Measurements from ENCODE around the gene WDTC1.
A peak's percentile ranks its signal among the peaks of the same experiment; 100 is the strongest.
"Not testable (repeated sequence)": the region's sequence is repeated elsewhere in the genome, so short reads cannot be mapped to it uniquely, and the experiment has no call there.

WDTC1 gene, protein sequence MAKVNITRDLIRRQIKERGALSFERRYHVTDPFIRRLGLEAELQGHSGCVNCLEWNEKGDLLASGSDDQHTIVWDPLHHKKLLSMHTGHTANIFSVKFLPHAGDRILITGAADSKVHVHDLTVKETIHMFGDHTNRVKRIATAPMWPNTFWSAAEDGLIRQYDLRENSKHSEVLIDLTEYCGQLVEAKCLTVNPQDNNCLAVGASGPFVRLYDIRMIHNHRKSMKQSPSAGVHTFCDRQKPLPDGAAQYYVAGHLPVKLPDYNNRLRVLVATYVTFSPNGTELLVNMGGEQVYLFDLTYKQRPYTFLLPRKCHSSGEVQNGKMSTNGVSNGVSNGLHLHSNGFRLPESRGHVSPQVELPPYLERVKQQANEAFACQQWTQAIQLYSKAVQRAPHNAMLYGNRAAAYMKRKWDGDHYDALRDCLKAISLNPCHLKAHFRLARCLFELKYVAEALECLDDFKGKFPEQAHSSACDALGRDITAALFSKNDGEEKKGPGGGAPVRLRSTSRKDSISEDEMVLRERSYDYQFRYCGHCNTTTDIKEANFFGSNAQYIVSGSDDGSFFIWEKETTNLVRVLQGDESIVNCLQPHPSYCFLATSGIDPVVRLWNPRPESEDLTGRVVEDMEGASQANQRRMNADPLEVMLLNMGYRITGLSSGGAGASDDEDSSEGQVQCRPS

DNA sequence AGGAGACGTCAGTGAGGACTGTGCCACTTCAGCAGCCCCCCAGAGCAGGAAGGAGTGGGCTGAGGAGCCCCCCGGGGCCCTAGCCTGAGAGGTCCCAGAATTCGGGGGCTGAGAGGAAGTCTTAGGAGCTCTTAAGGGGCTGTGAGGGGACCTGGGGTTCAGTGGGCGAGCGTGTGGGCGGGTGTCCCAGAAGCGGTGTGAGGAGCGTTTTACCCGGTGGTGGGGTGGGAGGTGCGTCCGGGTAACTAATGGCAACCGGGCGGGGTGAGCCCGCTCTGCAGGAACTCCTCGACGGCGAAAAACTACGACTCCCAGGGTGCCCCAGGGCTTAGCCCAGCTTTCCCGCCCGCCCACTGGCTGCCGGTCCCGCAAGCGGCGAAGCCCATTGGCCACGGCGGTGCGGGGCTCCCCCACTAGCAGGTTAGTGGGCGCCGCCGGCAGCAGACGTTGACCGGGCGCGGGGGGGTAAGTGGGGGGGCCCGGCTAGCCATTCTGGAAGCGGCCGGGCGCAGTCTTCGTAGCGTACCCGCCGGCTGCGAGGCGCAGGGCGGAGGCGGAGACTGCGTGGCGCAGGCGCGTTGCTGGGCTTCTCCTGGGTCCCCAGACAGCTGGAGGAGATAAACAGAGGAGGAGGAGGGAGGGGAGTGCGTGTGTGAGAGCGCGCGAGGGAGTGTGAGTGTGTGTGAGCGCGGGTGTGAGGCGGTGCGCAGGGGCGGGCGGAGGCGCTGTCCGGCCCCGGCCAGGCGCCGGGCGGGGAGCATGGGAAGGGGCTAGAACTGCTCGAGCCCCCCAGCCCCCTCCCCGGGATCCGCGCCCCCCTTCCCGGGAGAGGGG is at the start of gene WDTC1:
Gene WDTC1 (plus strand): TSS at position 584 of the 834 bp plus-strand sequence. CDS start 26,423 bp downstream, outside the sequence.
- DNase-seq: peak; percentile 100

DNA sequence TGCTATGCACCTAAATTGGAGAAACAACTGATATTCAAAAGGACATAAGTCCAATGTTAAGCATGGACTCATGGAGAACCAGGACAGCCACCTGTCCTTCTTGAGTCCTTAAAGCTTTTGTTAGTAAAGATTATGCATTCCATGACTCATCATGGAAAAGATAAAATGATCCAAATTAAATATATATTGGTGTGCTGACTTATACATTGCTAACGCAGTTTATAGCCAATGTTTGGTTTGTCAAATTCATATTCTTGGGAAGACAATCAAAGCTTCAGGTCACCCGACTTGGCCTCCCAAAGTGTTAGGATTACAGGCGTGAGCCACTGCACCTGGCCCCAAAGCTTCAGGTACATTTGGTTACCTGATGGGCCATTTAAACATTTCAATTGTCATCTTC is 49.8 kb upstream of the WDTC1 start:
- not testable (repeated sequence) for DNase-seq

DNA sequence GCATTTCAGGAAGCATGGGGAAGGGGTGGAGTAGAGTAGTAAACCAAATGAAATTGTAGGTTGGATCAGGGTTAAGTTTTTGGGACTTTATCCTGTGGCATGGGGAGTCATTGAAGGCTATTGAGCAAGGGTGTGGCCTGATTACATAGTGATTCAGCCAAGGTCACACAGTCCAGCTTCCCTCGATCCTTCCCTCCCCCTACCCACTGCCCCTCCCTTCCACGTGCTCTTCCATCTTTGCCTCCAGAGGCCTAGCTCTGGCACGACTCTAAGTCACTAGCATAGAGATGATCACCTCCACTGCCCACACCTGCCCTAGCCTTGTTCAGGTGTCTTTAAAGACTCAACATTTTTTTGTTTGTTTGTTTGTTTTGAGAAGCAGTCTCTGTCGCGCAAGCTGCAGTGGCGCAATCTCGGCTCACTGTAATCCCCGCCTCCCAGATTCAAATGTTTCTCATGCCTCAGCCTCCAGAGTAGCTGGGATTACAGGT is 42.3 kb upstream of the WDTC1 start:
- DNase-seq: no peak

DNA sequence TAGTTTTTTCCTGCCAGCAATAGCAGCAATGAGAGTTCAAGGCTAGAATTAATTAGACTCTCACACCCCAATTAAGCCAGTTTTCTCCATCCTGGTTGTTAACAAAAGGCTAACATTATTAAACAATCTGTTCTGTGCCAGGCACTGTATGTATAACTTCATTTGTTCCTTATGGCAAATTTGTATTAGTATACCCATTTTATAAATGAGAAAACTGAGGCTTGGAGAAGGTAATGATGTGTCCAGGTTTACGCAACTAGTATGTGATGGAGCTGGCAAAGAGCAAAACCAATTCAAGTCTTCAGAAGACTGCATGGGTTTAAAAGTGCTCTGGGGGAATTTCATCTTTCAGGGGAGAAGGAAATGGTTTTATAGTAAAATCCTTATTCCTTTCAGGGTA is 41.2 kb upstream of the WDTC1 start:
- no peak for DNase-seq

DNA sequence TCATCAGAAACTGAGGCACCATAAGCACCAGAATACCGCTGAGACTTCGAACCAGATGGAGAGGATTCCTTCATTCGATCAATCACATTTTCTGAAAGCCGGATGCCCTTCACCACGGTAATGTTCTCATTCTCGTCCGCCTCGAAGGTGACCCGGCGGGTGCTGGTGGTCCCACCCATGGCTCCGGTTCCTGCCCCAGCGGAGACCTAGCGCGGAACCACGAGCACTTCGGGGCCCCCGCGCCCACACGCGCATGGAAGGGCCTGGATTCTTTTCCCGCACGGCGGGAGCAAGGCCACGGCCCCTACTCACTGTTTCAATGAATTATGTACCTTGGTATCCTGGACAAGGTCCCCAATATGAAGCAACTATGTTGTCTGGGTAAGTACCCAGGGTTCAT is 33.1 kb upstream of the WDTC1 start:
- no peak for DNase-seq

DNA sequence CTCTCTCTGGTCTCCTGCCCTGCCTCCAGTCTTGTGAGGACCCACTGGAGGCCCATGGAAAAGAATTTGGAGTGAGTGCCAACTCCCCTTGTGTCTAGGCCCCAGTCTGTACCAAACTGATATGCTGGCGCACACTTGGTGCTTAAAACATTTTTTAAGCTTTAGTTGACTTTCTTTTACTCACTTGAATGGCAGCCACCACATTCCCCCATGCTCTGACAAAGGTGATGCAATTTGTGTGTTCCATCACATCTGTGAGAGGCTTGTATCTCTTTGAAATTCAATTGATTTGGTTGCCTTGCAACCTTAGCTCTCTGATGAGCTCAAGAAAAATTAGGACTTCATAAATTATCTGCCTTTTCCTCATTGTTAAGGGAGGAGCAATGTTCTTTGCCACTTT is 30.5 kb upstream of the WDTC1 start:
- DNase-seq: no peak

DNA sequence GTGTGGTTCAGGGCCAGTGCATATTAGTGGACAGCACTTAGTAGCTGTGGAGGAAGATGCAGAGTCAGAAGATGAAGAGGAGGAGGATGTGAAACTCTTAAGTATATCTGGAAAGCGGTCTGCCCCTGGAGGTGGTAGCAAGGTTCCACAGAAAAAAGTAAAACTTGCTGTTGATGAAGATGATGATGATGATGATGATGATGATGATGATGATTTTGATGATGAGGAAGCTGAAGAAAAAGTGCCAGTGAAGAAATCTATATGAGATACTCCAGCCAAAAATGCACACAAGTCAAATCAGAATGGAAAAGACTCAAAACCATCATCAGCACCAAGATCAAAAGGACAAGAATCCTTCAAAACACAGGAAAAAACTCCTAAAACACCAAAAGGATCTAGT is 27.2 kb upstream of the WDTC1 start:
- not testable (repeated sequence) for DNase-seq

DNA sequence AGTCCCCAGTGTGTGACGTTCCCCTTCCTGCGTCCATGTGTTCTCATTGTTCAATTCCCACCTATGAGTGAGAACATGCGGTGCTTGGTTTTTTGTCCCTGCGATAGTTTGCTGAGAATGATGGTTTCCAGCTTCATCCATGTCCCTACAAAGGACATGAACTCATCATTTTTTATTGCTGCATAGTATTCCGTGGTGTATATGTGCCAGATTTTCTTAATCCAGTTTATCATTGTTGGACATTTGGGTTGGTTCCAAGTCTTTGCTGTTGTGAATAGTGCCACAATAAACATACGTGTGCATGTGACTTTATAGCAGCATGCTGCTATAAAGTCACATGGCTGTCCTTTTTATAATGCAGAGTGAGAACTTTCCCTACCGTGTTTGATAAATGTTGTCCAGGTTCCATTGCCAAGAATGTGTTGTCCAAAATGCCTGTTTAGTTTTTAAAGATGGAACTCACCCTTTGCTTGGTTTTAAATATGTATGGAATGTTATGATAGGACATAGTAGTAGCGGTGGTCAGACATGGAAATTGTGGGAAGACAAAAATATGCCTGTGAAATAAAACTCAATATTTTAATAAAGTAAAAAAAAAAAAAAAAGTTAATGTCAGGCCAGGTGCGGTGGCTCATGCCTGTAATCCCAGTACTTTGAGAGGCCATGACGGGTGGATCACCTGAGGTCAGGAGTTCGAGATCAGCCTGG is 26.1 kb upstream of the WDTC1 start:
- not testable (repeated sequence) for DNase-seq

DNA sequence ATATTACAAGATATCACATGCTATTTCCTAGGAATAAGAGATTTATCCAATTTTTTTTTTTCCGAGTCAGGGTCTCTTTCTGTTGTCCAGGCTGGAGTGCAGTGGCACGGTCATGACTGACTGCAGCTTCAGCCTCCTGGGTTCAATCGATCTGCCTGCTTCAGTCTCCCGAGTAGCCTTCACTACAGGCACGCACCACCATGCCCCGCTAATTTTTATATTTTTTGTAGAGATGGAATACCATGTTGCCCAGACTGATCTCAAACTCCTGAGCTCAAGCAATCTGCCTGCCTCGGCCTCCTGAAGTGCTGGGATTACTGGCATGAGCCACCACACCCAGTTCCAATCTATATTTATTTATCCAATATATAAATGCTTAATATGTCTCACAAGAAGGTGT is 18.0 kb upstream of the WDTC1 start:
- no peak for DNase-seq

DNA sequence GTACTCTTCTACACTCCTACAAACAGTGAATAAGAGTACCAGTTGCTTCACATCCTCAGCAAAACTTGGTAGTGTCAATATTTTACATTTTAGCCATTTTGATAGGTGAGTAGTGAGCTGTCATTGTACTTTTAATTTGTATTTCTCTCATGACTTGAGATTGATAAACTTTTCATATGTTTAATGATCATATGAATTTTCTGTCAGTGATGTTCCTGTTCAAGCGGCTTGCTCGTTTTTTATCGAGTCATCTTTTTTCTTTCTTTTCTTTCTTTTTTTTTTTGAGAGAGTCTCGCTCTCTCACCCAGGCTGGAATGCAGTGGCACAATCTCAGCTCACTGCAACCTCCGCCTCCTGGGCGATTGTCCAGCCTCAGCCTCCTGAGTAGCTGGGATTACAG is 17.0 kb upstream of the WDTC1 start:
- DNase-seq: no peak

DNA sequence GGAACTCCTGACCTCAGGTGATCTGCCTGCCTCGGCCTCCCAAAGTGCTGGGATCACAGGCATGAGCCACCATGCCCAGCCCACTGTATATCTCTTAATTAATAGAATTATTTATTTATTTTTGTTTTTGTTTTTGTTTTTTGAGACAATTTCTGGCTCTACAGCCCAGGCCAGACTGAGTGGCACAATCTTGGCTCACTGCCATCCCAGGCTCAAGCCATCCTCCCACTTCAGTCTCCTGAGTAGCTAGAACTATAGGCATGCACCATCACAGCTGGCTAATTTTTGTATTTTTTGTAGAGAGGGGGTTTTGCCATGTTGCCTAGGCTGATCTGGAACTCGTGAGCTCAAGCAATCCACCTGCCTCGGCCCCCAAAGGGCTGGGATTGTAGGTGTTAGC is 15.7 kb upstream of the WDTC1 start:
- no peak for DNase-seq

DNA sequence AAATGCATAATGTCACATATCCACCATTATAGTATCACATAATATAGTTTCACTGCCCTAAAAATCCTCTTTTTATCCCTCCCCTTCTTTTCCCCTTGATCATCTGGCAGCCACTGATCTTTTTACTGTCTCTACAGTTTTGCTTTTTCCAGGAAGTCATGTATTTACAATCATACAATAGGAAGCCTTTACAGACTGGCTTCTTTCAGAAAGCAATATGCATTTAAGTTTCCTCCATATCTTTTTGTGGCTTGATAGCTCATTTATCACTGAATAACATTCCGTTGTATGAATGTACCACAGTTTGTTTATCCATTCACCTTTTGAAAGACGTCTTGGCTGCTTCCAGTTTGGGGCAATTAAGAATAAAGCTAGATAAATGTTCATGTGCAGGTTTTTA is 14.3 kb upstream of the WDTC1 start:
- no peak for DNase-seq

DNA sequence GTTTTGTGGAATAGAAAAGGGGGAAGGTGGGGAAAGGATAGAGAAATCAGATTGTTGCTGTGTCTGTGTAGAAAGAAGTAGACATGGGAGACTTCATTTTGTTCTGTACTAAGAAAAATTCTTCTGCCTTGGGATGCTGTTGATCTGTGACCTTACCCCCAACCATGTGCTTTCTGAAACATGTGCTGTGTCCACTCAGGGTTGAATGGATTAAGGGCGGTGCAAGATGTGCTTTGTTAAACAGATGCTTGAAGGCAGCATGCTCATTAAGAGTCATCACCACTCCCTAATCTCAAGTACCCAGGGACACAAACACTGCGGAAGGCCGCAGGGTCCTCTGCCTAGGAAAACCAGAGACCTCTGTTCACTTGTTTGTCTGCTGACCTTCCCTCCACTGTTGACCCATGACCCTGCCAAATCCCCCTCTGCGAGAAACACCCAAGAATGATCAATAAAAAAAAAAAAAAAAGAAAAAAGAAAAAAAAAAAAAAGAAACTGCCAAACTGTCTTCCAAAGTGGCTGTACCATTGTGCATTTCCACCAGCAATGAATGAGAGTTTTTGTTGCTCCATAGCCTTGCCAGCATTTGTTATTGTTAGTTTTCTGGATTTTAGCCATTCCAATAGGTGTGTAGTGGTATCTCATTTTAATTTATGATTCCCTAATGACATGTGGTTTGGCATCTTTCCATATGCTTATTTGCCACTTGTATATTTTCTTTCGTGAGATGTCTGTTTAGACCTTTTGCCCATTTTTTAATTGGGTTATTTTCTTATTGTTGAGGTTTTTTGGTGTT is 13.5 kb upstream of the WDTC1 start:
- DNase-seq: not testable (repeated sequence)

DNA sequence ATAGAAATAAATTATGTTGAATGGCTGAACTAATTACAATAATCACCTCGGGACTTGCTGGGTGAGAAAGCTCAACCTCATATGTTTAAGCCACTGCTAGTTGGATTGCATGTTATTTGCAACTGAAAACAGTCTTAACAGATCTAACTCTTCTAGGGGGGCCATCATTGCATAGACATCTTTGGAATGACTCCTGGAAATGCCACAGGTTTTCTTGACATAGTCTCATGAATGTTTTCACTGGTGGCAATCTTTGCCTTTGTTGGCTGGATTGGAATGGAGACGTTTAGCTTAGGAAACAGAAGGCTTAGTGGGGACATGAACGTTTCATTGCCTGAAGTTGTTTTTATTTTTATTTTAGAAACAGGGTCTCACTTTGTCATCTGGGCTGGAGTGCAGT is 8.8 kb upstream of the WDTC1 start:
- DNase-seq: no peak

DNA sequence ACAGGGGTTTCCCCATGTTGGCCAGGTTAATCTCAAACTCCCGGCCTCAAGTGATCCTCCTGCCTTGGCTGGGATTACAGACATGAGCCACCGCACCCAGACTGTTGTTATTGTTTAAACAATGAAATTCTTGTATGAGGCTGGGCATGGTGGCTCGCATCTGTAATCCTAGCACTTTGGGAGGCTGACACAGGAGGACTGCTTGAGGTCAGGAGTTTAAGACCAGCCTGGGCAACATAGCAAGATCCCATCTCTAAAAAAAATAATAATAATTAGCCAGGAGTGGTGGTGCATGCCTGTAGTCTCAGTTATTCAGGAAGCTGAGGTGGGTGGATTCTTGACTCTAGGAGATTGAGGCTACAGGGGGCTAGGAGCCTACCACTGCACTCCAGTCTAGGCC is 6.7 kb upstream of the WDTC1 start:
- DNase-seq: no peak

DNA sequence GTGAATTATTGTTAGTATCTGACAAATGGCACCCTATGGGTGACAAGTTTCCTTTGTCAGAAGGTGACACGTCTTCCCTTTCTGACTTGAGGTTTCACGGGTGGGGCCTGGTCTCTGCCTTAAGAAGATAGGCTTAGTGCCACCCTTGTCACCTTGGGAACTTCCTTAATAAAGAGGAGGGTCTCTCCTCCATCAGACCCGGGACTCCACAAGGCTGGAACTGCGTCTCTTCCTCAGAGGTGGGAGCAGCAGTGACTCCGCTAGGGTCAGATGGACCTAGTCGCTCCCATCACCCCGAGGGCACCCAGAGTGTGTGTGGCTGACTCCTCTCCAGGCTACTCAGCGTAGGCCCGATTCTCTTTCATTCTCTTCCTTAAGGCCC is 774 bp upstream of the WDTC1 start:
- no peak for DNase-seq

DNA sequence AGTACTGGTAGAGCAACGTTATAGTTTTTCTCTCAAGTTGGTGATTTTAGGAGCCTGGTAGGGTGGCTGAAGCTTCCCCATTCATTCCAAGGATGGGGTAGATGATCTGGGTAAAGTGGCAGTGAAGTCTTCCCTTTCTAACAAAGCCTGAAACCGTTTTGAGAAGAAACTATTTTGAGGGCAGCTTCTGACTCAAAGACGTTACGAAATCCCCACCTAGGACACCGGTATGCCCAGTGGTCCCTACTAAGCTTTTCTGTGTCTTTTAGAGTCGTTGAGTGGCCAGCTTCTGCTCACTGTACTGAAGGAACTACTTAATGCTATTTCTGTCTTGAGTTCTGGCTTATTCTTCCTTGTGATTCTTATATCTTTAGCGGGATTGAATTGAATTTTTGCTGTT is 1.4 kb downstream of the WDTC1 start:
- DNase-seq: no peak

DNA sequence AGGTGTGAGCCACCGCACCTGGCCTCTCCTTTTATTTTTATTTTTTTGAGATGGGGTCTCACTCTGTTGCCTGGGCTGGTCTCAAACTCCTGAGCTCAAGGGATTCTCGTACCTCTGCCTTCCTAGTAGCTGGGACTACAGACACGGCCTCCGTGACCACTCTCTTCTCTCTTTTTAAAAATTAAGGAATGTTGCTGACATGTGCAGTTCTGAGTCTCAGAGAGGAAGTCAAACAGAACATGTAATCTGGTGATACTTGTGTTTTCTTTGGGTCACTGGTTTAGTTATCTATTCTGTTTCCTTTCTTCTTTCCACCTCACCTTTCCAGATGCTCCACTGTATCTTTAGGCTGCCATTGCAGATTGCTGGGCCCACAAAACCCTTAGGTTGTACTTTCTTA is 2.7 kb downstream of the WDTC1 start:
- DNase-seq: no peak

DNA sequence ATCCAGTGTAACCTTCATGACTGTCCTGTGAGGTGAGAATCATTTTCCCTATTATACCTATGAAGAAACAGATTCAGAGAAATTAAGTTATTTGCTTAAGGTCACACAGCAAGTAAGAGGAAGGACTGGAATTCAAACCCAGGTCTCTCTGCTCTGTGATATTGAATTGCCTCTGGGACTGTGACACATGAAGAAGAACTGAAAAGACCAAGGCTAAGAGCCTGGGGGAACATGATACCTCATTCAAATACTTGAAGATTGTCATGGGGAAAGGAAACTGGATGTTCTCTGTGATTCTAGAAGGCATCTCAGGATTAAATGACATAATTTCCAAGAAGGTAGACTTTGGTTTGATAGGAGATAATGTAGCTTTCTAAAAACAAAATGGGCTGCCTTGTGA is 3.6 kb downstream of the WDTC1 start:
- DNase-seq: no peak

DNA sequence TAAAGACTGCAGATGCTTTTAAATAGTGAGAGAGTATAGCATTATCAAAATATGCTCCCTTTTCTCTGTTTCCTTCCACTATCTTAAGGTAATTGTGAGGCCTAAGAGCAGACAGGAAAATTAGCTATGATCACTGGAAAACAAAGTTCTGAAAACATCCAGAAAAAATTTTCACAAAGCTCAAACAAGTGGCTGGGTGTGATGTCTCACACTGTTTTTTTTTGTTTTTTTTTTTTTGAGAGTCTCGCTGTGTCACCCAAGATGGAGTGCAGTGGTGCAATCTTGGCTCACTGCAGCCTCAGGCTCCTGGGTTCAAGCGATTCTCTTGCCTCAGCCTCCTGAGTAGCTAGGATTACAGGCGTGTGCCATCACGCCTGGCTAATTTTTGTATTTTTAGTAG is 7.2 kb downstream of the WDTC1 start:
- no peak for DNase-seq

DNA sequence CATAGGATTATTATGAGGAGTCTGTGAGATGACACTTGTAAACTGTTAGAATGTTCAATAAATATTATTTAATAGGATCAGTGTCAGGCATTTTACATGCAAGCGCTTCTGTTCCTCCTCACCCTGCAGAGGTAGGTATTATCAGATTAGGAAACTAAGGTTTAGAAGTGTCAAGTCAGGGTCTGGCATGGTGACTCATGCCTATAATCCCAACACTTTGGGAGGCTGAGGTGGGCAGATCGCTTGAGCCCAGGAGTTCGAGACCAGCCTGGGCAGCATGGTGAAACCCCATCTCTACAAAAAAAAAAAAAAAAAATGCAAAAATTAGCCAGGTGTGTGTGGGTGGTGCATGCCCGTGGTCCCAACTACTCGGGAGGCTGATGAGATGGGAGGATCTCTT is 9.2 kb downstream of the WDTC1 start:
- not testable (repeated sequence) for DNase-seq

DNA sequence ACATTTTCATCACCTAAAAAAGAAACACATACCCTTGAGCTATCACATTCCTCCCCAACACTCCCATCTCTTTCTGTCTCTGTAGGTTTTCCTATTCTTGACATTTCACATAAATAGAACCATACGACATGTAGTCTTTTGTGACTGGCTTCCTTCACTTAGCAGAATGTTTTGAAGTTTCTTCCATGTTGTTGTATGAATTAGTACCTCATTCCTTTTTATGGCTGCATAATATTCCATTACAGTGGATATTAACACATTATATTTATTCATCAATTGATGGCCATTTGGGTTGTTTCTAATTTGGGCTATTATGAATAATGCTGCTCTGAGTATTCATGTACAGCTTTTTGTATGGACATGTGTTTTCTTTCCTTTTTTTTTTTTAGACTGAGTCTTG is 11.8 kb downstream of the WDTC1 start:
- DNase-seq: no peak
